Activated T-helper 9 cell treated with anti-CD3 and anti-CD28 coated beads, Interleukin-2, amount 50 U/mL, for 16 hours (primary cell): Measurements from ENCODE around the gene CHST5.
"Not testable (repeated sequence)": the region's sequence is repeated elsewhere in the genome, so short reads cannot be mapped to it uniquely, and the experiment has no call there.

Experiments used
- DNase-seq: peaks from one replicate; pipeline ENCODE4 v3.0.0-alpha.2; 2020; ENCODE audit warnings: low read depth

Gene CHST5

GRCh38 chr16:75550211-75550662, 14.3 kb upstream of the CHST5 start:
- no peak for DNase-seq

- not testable (repeated sequence) for DNase-seq
Measured at GRCh38 chr16:75548456-75548855, 12.5 kb upstream of the CHST5 start.

- DNase-seq, result no peak
Measured at GRCh38 chr16:75546293-75546692, 10.4 kb upstream of the CHST5 start.

GRCh38 chr16:75545879-75546278, 10.0 kb upstream of the CHST5 start:
- not testable (repeated sequence) for DNase-seq

- not testable (repeated sequence) for DNase-seq
Measured at GRCh38 chr16:75542462-75542861, 6.6 kb upstream of the CHST5 start.

- no peak for DNase-seq
Measured at GRCh38 chr16:75541236-75541635, 5.3 kb upstream of the CHST5 start.

GRCh38 chr16:75538882-75539565, 3.1 kb upstream of the CHST5 start:
- DNase-seq, result not testable (repeated sequence)

GRCh38 chr16:75537776-75538175, 1.9 kb upstream of the CHST5 start:
- DNase-seq, result no peak

GRCh38 chr16:75535211-75535843, 581 bp downstream of the CHST5 start:
- no peak for DNase-seq

GRCh38 chr16:75534560-75535205, 1.2 kb downstream of the CHST5 start:
- no peak for DNase-seq

- DNase-seq, result no peak
Measured at GRCh38 chr16:75532791-75533190, 3.1 kb downstream of the CHST5 start.

GRCh38 chr16:75532142-75532765, 3.7 kb downstream of the CHST5 start:
- DNase-seq, result no peak

- no peak for DNase-seq
Measured at GRCh38 chr16:75529959-75530358, 5.9 kb downstream of the CHST5 start.

GRCh38 chr16:75529056-75529905, 6.6 kb downstream of the CHST5 start:
- no peak for DNase-seq

GRCh38 chr16:75527825-75528299, 8.0 kb downstream of the CHST5 start:
- no peak for DNase-seq

- no peak for DNase-seq
Measured at GRCh38 chr16:75526032-75526790, 9.7 kb downstream of the CHST5 start.

- no peak for DNase-seq
Measured at GRCh38 chr16:75519175-75519574, 16.7 kb downstream of the CHST5 start.

- not testable (repeated sequence) for DNase-seq
Measured at GRCh38 chr16:75516189-75516966, 19.5 kb downstream of the CHST5 start.

GRCh38 chr16:75514296-75514695, 21.6 kb downstream of the CHST5 start:
- no peak for DNase-seq

- no peak for DNase-seq
Measured at GRCh38 chr16:75506574-75506973, 29.3 kb downstream of the CHST5 start.
